ENCODE measurements around the gene CTNNA3.

Gene CTNNA3

DNA sequence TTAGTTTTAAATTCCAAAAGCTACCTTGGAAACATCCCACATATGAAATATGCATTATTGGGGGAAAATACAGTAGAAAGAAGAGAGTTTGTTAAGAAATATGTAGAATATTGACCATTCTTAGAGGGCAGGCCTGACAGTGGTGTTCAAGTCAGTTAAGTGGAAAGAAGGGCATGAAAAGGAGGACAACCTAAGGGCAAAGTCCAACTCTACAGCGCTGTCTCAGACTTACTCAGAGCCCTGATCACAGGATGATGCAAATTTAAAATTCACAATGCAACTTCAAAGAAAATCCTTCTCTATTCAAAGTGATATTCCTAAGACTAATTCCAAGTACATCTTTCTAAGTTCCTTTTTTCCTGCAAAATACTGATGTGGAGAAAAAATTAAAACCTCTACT lies 909.3 kb downstream of the CTNNA3 start:
- DNase-seq: no peak

DNA sequence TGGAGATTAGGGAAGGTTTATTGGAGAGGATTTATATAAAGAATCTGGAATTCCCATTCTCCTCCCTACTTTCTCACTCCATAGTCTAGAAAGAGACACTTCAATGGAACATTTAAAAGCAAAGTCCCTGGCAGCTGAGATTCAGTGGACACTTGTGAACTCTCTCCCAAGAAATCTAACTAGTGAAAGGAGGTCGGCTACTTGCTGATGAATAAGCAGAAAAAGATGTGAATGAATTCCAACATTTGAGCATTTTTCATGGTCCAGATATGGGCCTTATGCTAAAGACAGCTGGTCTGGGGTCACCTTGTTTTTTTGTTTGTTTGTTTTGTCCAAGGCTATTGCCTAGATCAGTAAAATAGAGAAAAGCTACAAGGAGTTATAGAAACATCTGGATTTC lies 911.2 kb downstream of the CTNNA3 start:
- DNase-seq: no peak

DNA sequence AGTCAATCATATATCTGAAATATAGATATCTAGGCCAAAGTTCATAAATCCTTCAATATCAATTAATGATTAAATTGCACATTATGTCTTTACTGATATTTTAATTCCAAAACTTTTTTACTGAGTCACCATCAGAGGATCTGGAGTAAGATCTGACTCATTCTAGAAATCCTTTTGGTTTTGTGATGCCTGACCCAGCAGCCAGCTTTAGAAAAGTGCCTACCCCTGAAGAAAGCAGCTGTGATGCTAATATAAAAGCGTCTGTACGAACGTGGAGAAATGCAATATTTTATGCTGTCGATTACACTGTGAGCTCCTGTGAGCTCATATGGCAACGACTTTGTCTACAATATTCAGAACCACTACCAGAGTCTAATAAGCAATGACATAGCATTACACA lies 912.7 kb downstream of the CTNNA3 start:
- no peak for DNase-seq

DNA sequence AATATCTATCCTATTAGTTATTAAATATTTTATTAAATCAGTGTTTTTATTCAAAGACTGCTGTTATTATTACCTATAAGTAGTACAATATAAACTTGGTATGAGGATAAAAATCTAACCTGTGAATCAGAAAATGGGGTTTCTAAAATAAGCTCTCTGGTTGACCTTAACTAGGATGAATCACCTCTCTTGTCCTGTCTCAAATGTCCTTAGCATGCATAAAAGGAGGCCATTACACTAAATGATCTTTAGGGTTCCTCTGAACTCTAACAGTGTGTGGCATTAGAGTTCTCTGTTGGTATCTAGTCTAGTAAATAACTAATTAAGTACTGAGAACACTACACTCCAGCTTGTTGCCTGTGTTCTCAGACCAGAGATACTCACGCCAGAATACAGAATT lies 913.2 kb downstream of the CTNNA3 start:
- DNase-seq: no peak

DNA sequence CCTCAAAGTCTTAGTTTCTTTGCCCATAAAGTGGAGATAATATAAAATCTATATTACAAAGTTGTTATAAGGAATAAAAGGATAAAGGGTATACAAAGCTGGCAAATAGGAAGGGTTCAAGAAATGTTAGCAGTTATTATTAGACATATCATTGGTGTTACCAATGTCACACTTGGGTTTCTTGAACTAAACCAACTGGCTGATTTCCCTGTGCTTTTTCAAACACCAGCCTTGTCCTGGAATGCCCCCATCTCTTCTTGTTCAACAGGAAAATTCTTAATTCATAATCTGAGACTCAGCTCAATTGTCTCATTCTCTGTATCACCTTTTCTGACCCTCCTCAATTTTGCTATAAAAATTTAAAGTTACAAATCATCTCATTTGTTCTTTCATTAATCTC lies 913.9 kb downstream of the CTNNA3 start:
- DNase-seq: no peak

DNA sequence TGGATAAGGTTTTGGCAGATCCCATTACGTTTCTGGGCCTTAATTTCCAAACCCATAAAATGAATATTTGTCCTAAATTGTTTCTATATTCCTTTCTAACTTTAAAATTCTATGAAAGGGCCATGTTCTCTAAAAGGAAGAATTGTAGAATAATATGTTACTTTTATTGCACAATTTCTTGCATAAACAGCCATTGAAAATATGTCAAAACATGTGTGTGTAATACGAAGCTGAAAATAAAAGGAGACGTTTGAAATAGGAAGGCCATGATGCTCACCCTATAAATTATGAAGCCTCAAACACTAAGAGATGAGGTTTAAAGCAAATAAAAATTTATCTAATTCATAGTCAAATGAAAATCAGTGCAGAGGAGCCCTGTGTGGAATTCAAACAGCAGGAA lies 915.2 kb downstream of the CTNNA3 start:
- no peak for DNase-seq

DNA sequence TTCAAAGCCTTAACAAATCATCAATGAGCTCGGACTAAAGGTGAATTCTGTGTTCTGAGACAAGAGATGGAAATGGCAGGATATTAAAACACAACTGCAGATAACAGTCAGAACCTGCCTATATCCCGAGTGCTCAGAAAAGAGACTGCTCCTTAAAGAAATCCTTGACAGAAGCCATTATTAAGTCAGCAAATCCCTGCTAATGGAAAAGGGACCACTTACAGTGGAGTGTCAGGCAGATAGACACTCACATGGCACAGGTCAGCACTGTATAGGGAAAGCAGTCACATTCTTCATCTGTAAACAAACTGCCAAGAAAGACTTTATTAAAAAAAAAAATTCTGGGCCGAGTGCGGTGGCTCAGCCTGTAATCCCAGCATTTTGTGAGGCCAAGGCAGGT lies 917.6 kb downstream of the CTNNA3 start:
- no peak for DNase-seq

DNA sequence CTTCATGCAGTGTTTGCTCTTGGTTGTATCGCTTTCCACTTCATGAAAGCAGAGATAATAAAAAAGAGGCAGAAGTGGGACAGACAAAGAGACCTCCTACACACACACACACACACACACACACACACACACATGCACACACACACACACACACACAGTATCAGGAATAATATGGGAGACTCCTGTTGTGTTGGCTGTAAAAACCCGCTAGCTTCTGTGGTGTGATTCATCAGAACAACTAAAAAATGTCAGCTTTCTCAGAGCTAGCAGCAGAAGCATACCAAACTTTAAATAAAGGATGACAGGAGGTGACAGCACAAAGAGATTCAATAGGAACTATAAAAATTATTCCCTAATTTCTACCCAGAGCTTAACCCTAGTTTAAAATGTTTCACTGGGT lies 918.3 kb downstream of the CTNNA3 start:
- DNase-seq: no peak

DNA sequence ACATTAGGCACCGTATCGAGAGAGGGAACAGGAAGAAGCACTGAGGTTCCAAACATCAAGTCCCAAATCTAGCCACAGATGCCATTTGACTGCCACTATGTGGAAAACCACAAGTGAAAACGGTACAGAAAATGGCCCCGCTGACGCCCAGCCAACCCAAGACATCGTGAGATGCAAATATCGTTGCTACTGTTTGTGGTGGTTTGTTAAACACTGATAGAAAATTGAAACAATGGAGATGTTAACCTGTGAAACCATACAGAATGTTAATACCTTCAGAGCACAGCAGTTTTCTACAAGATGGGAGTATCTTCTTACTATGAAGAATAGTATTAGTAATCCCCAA lies 922.5 kb downstream of the CTNNA3 start:
- no peak for DNase-seq

DNA sequence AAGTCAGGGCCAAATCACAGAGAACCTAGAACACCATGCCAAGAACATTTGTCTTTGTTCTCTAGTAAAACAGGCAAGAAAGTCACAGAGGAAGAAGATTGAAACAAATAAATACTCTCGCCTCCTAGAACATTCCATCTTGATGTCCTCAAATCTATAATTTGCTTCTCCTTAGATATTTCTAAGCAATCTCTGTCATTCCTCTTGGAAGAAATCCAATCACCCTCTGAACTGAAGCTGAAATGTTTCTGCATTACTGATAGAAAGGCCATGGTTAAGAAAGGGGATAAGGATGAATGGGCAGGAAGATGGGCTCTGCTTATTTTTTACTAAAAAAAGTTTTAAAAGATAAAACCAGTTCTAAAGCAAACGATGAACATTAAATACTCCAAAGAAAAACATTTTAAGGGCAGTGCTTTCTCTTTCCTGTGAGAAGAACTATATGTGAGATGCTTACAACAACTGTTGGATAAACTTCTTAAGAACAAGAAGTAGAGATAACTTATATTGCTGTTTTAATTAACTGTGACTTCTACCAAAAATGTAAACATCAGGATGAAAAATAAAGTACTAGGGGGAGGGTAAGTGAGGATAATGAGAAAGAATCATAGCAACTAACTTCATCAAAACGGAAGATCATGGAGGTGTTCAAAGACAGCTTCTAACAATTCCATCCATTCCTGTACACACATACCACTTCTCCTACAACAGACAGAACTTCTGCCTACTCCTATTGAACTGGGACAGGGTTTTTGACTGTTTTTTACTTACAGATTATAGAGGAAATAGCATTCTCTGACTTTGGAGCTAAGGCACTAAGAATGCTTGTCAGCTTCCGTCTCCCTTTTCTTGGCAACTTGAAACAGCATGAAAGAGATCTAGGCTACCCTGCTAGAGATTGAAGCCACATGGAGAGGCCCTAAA lies 923.2 kb downstream of the CTNNA3 start:
- DNase-seq: no peak

DNA sequence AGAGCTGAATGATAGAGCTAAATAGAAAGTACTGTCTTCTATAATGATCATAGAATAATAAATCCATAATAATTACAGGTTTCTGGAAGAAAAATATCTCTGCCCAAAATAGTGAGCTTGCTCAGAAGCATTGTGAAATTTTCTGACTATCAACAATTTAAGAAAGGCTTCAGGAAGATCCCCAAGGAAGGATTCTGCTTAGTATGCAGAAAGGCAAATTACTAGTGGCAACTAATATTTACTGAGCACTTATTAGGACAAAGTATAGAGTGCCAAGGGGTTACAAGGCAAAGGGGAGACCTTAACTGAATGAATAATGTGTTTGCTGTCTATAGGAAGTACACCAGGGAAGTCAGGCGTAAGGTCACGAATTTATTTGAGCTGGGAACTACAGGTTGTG lies 928.3 kb downstream of the CTNNA3 start:
- no peak for DNase-seq

DNA sequence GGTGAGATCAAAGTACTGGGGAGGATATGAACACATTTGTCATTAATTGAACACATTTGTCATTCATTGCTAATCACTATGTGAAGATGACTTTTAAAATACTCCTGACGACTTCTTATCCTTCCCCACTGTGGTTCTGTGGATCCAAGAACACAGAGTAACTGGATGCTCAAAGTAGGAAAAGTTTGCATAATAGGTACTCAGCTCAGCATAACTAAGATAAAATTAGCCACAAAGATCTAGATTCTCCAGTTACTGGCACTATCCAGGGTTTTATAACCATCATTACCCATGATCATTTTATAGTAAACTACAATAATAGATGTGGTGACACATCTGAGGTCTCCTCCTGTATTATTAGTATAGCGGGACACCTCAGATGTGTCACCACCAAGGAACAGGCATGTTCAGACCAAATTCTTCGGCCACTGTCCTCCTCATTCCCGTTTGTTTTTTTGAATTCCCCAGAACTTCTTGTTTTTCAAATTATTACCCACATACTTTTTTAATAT lies 933.7 kb downstream of the CTNNA3 start:
- no peak for DNase-seq

DNA sequence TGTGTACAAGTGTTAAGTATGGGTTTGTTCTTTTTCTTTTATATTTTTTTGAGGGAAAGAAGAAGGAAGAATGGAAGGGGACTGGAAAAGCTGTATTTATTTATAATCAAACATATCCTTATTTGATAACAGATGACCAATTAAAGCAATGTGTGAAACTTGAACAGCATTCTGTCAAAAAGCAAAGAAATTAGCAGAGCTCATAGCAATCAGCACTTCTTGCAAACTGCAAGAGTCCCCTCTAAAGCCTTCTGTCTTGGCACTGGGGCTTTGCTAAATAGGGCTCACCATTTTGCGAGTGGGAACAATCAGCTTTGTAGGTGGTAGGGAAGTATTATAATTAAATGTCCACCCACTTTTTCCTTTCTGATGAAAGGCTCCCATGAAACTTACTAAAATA lies 935.1 kb downstream of the CTNNA3 start:
- no peak for DNase-seq

DNA sequence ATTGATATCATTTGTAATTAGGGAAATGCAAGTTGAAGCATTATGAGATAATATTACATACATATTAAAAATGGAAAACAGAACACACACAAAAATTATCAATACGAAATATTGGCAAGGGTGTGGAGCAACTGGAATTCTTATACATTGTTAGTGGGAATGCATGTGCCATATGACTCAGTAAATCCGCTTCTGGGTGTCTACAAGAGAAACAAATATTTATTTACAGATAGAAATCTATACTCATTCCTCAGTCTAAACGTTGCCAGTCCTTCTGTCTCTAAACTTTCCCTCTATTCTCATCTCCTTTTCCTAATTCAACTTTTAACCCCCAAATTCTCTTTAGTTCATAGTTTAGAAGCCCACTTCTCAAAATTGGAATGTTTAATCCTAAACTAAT lies 940.5 kb downstream of the CTNNA3 start:
- DNase-seq: no peak

DNA sequence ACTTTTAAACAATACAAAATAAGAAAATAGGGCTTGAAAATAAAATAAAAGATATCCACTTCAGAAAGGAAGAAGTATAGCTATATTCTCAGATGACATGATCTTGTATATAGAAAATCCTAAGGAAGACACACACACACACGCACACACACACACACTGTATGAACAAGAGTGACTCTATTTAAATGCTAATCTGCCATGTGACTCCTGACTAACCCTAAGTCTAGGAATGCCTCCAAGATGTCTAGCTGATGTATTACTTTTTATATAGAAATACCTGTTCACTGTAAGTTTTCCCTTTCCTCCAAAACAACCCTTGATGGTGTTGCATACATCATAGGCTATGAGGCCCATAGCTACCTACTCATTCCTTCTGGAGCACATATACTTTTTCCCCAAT lies 943.3 kb downstream of the CTNNA3 start:
- DNase-seq: no peak

DNA sequence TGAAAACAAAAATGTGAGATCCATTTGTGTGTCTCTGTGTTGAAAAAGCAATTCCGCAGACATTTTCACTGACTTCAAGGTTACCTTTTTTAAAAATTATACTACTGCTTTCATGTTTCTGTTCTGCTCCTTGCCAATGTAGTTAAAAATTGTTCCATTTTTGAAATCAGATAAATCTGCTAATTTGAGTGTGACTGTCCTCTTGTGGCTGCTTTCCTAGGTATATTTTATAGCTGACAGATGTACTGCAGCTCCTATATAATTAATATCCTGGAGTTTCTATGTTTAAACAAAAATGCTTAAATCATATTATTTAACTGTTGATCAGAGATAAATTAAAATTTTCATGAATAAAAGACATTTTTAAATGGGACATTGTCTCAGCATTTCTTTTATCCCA lies 947.8 kb downstream of the CTNNA3 start:
- no peak for DNase-seq

DNA sequence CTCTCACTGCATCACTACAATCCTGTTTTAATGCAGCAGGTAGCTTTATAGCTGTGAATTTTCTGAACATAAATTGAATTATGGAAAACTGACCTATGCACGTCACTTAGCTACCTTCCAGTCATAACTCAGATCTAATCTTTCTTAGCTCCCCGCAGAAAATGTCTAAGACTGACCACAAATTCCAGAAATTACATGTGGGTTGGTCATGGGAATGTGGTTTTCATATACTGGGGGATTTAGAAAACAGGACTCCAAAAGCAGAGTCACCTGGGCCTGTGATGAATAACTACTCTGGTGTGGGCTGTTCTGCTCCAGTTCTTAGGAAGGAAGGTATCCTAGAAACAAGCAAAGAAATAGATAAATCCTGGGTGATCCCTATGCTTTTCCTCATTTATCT lies 948.5 kb downstream of the CTNNA3 start:
- DNase-seq: no peak

DNA sequence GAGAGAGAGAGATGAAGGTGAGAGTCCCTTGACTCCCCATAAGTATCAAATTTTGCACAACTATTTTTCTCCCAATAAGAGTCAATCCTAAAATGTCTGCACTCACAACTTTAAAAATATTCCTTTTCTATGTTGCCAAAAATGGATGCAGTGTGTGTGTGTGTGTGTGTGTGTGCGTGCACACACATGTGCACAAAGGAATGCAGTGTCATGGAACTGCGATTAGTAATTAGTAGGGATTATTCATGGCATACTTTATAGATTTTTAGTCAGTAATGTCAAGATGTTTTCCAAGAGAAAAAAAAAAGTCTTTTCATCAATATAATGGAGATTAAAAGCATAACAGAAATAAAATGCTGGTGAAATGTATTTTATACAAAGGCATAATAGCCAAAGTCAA lies 949.3 kb downstream of the CTNNA3 start:
- no peak for DNase-seq

DNA sequence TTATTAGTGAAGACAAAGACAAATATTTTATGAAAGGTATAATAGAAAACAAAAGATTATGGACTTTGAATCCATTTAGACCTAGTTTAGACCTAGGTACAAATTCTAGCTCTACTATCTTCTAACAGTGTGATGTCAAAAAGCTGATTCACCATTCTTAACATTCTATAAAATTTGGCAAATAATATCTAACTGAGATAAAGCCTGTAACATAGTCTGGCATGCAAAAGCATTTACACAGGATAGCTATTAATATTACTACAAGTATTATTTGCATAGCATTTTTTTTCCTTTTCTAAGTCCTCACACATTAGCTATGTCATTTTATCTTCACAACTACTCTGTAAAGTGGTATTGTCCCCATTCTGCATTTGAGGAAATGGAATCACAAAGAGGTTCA lies 949.7 kb downstream of the CTNNA3 start:
- no peak for DNase-seq

DNA sequence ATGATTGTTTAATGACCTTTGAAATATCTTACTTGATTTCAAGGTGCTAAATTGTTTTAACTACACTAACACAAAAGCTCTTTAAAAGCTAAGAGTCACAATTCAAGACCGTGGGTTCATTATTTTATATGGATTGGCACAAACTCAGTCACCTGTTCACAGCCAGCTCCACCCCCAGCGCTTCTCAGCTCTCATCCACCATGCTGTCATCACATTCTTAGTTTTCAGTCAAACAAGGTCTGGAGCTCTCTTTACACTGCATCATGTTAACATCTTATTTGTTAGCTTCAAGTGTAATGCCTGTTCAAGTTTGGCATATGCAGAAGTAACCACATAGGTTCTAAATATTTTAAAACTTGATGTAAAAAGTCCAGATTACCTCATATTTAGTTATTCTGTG lies 951.1 kb downstream of the CTNNA3 start:
- no peak for DNase-seq

DNA sequence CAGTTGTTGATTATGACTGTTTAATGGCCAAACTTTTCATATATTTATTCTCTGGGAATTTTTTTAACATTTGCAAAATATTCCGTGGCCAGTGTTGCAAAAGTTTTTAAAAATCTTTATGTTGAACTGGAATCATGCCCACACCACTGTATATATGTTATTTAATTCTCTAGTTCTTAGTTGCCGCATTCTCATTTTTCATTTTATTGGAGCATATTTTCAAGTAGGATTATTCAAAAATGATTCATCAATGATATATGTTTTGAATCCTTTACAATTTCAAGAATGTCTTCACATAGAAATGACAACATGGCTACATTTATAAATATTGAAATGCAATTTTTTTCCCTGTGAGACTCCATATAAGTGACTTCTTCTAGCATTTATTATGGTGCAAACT lies 958.8 kb downstream of the CTNNA3 start:
- DNase-seq: no peak

DNA sequence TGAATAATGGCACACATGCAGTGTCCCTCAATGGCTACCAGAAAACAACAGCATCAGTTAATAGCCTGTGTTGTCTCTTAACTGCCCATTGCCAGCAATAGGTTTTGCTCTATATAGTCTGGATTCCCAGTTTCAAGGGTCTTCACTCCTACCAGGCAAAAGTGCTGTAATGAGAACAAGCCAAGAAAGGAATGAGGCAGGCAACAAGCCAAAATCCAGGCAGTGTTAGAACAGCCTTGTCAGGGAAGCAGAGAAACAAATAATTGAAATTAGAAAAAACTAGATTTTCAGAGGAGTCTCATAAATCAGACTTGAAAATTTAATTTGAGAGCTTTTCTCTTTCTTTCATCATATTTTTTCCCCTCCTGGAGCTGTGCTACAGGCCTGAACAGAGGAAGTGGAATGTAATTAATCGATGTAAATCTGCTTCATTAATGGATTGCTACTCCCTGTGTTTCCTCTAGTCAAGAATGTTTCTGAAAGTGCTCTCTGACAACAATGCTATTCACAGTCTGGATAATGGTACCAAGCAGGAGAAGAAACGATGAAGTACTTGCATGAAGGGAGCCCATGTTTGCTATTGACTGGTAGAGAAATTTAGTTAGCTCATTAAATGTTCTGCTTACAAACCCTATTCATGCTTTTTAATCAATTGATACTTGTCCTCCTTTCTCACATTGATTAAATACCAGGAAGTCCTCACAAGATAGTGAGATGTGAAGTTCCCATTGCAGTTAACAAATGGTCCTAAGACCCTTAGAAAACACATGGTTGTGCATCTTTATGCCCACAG lies 972.2 kb downstream of the CTNNA3 start:
- DNase-seq: no peak

DNA sequence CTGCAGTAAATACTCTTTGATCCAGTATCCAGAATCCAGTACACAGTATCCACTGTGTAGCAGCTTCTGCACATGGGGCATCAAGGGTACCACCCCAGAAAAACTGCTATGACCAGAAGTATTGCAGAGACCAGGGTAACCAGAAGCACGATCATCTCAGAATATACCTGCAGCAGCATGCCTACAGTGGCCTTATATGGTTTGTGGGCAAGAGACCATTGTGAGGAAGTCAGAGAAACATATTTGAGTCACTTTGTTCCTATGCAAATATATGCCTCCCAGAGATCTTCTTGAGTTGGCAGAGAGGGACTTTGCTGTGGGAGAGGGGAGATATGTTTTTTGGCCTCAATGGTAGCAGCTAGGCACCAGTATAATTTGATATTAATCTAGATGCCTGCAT lies 976.5 kb downstream of the CTNNA3 start:
- no peak for DNase-seq
